ENCODE measurements around the gene LPAR3. TPM values are rescaled to one million over a fixed set of nuclear protein-coding genes. Genes with fewer than 3 reads are reported as not detected.

The LPAR3 gene
- total RNA-seq, 1 donor from 2014 or later = 14.0 TPM

DNA sequence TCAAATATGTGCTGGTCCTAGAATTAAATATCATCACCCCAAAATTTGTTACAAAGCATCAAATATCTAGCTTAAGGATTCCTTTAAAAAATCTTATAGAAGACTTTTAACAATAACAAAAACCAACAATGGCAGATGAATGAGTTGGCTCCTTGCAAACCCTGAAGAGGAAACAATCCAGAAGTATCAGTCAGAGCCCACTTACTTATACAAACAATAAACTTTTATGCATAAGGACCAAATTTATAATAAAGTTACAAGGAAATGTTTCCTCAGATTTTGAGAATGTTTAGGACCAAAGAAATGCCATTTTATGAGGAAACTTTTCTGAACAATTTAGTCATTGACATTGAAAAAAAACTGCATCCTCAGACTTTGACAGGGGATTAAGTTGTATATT, 52.7 kb downstream of the LPAR3 start:
- Mint-ChIP-seq H3K9me3 (ENCODE audit: unreplicated experiment) (no peaks in the 10 kb centered on the region), H3K27me3 (ENCODE audit: unreplicated experiment) (no peaks in the 10 kb centered on the region), H3K27ac (ENCODE audit: unreplicated experiment) (no peak overlapping the region), H3K36me3 (ENCODE audit: unreplicated experiment) (no peaks in the 10 kb centered on the region), H3K4me3 (ENCODE audit: unreplicated experiment) (no peak overlapping the region), H3K4me1 (ENCODE audit: low read depth, unreplicated experiment) (no peaks in the 10 kb centered on the region)
- TF ChIP-seq, protein P1, sequence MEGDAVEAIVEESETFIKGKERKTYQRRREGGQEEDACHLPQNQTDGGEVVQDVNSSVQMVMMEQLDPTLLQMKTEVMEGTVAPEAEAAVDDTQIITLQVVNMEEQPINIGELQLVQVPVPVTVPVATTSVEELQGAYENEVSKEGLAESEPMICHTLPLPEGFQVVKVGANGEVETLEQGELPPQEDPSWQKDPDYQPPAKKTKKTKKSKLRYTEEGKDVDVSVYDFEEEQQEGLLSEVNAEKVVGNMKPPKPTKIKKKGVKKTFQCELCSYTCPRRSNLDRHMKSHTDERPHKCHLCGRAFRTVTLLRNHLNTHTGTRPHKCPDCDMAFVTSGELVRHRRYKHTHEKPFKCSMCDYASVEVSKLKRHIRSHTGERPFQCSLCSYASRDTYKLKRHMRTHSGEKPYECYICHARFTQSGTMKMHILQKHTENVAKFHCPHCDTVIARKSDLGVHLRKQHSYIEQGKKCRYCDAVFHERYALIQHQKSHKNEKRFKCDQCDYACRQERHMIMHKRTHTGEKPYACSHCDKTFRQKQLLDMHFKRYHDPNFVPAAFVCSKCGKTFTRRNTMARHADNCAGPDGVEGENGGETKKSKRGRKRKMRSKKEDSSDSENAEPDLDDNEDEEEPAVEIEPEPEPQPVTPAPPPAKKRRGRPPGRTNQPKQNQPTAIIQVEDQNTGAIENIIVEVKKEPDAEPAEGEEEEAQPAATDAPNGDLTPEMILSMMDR (IDR thresholded peaks at IDR 0.05; ENCODE audit: partially characterized antibody, unreplicated experiment) = no peak
- DNase-seq = no peak

DNA sequence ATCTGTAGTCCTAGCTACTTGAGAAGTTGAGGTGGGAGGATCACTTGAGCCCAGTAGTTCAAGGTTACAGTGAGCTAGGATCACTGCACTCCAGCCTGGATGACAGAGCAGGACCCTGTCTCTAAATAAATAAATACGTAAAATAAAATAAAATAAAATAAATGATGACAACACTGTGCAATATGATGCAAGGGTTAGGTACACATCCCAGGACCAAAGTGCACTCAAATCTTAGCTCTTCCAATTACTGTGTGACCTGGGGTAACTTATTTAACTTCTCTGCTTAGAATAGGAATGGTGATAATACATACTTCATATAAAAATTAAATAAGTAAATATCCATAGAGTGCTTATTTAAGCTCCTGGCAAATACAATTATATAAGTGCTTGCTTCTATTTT, 53.5 kb downstream of the LPAR3 start:
- no peak overlapping the region for H3K4me3 Mint-ChIP-seq (ENCODE audit: unreplicated experiment)
- no peaks in the 10 kb centered on the region for H3K9me3 Mint-ChIP-seq (ENCODE audit: unreplicated experiment)
- H3K4me1 Mint-ChIP-seq (ENCODE audit: low read depth, unreplicated experiment) = no peaks in the 10 kb centered on the region
- no peak for DNase-seq
- no peaks in the 10 kb centered on the region for H3K36me3 Mint-ChIP-seq (ENCODE audit: unreplicated experiment)
- TF ChIP-seq, protein P1 (IDR thresholded peaks at IDR 0.05; ENCODE audit: partially characterized antibody, unreplicated experiment) = no peak
- no peaks in the 10 kb centered on the region for H3K27me3 Mint-ChIP-seq (ENCODE audit: unreplicated experiment)
- no peak overlapping the region for H3K27ac Mint-ChIP-seq (ENCODE audit: unreplicated experiment)

DNA sequence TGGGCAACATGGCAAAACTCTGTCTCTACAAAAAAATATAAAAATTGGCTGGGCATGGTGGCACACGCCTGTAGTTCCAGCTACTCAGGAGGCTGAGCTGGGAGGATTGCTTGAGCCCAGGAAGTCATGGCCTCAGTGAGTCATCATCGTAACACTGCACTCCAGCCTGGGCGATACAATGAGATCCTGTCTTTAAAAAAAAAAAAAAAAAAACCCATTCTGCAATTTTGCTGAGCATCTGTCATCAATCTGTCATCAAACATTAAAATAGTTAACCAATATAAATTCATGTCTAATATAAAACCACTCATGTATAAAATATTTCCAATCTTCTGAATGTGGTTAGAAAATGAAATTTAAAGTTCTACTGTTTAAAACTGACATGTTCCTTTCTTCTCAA, 56.9 kb downstream of the LPAR3 start:
- no peaks in the 10 kb centered on the region for H3K27me3 Mint-ChIP-seq (ENCODE audit: unreplicated experiment)
- TF ChIP-seq, protein P1 (IDR thresholded peaks at IDR 0.05; ENCODE audit: partially characterized antibody, unreplicated experiment) = no peak
- no peaks in the 10 kb centered on the region for H3K9me3 Mint-ChIP-seq (ENCODE audit: unreplicated experiment)
- no peak overlapping the region for H3K4me3 Mint-ChIP-seq (ENCODE audit: unreplicated experiment)
- H3K36me3 Mint-ChIP-seq (ENCODE audit: unreplicated experiment) = no peaks in the 10 kb centered on the region
- H3K4me1 Mint-ChIP-seq (ENCODE audit: low read depth, unreplicated experiment) = peaks cover 4% of the 10 kb centered on the region
- H3K27ac Mint-ChIP-seq (ENCODE audit: unreplicated experiment) = no peak overlapping the region
- no peak for DNase-seq

DNA sequence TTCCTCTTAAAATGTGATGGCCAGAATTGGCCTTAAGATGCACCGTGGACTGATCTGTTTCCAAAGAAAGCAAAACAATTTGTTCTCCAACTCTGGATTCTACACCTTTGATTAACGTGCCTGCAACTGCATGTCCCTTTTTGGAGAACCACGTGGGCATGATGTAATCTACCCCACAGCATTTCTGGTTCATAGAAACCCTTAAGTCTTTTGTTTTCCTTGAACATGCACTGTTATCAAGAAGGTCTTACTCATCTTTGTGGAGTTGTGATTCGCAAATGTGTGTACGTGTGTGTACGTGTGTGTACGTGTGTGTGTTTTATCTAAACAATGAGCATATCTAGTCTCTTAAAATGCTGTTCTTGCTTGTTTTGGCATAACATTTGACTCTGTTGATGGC, 57.8 kb downstream of the LPAR3 start:
- Mint-ChIP-seq H3K27ac (ENCODE audit: unreplicated experiment) (no peak overlapping the region), H3K36me3 (ENCODE audit: unreplicated experiment) (no peaks in the 10 kb centered on the region), H3K9me3 (ENCODE audit: unreplicated experiment) (no peaks in the 10 kb centered on the region), H3K4me3 (ENCODE audit: unreplicated experiment) (no peak overlapping the region), H3K4me1 (ENCODE audit: low read depth, unreplicated experiment) (peaks cover 4% of the 10 kb centered on the region), H3K27me3 (ENCODE audit: unreplicated experiment) (no peaks in the 10 kb centered on the region)
- no peak for DNase-seq
- TF ChIP-seq, protein P1 (IDR thresholded peaks at IDR 0.05; ENCODE audit: partially characterized antibody, unreplicated experiment) = no peak

DNA sequence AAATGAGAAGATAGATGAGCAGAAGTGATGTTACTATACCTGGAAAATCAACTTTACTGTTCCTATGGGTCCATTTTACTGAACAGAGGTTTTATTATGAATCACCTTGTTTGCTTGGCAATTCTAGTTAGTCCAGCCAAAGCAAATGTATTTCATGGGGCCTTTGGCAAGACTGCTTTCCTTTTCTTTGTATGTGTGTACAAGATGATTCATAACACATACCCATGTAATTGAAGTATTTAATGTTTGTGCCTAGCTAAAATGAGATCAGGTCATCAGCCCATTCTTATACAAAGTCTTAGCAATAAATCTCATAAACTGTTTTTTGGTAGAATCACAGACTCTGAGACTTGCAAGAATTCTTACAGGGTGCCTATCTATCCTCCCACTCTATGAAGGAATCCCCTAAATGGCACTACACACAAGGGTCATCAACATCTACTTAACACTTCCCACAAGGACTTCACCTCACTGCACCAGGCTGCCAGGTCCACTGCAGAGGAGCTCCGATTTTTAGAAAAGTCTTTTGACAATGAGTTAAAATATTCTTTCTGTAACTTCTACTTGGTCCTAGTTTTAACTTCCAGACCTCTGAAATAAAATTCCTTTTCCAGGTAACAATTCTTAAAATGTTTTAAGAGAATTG, 58.5 kb downstream of the LPAR3 start:
- H3K4me3 Mint-ChIP-seq (ENCODE audit: unreplicated experiment) = no peak overlapping the region
- no peak overlapping the region for H3K27ac Mint-ChIP-seq (ENCODE audit: unreplicated experiment)
- H3K9me3 Mint-ChIP-seq (ENCODE audit: unreplicated experiment) = no peaks in the 10 kb centered on the region
- TF ChIP-seq, protein P1 (IDR thresholded peaks at IDR 0.05; ENCODE audit: partially characterized antibody, unreplicated experiment) = no peak
- no peaks in the 10 kb centered on the region for H3K36me3 Mint-ChIP-seq (ENCODE audit: unreplicated experiment)
- H3K4me1 Mint-ChIP-seq (ENCODE audit: low read depth, unreplicated experiment) = peaks cover 4% of the 10 kb centered on the region
- H3K27me3 Mint-ChIP-seq (ENCODE audit: unreplicated experiment) = no peaks in the 10 kb centered on the region
- no peak for DNase-seq

All from glutamatergic neuron (in vitro differentiated cells).